Gastrocnemius medialis (tissue), 4 donors: Measurements from ENCODE around the gene TMED10.

Source experiments
- CTCF ChIP-seq, 5 experiments: fragments of 450-650 bp in 3 of 5; fragments of 200-600 bp in 2 of 5; sonication (generic) in 2 of 5; IDR thresholded peaks in 4 of 5; conservative IDR thresholded peaks in 1 of 5; 1 replicate in 4 of 5; 2 replicates in 1 of 5; pipeline ENCODE4 v1.5.1; 2016 to 2019; ENCODE audit warnings: antibody characterized with exemption in 5 of 5, mild to moderate bottlenecking in 3 of 5, moderate library complexity in 3 of 5
- POLR2A ChIP-seq, 2 donors: fragments of 450-650 bp; IDR thresholded peaks; one replicate each; pipeline ENCODE4 v1.6.1; 2017; ENCODE audit warnings: antibody characterized with exemption in 2 of 2, mild to moderate bottlenecking in 2 of 2, moderate library complexity in 2 of 2

GRCh38 chr14:75191100-75191499, 14.7 kb upstream of the TMED10 start:
- TF ChIP-seq CTCF (IDR thresholded peaks at IDR 0.05 in 4 of 5, conservative IDR thresholded peaks at IDR 0.05 in 1 of 5): no peak
- no peak for TF ChIP-seq POLR2A (IDR thresholded peaks at IDR 0.05)
